GM21576 (cell line): ENCODE data around the gene TMEM9B.
A peak's percentile ranks its signal among the peaks of the same experiment; 100 is the strongest.
"Not testable (repeated sequence)": the region's sequence is repeated elsewhere in the genome, so short reads cannot be mapped to it uniquely, and the experiment has no call there.

Experiments used
- ATAC-seq: cut with Tn5 transposase; IDR thresholded peaks from one replicate; pipeline ENCODE4 v1.9.1; 2021; ENCODE audit warnings: mild to moderate bottlenecking, moderate library complexity; ENCODE audit not compliant: unreplicated experiment

The TMEM9B gene

GRCh38 chr11:8964324-8965320, at the start of gene TMEM9B:
Gene TMEM9B, minus strand, starts transcription at chr11:8964442. Its CDS starts 129 bp downstream, at chr11:8964313.
- ATAC-seq = peak; percentile 72

- ATAC-seq = no peak
These were observed 49.1 kb upstream of the TMEM9B start for GRCh38 chr11:9013373-9013772.

GRCh38 chr11:9009538-9009937, 45.3 kb upstream of the TMEM9B start:
- not testable (repeated sequence) for ATAC-seq

- ATAC-seq = no peak
These were observed 44.4 kb upstream of the TMEM9B start for GRCh38 chr11:9008661-9009060.

- ATAC-seq = no peak
These were observed 43.8 kb upstream of the TMEM9B start for GRCh38 chr11:9008011-9008550.

GRCh38 chr11:9005087-9005486, 40.8 kb upstream of the TMEM9B start:
- ATAC-seq = no peak

- no peak for ATAC-seq
These were observed 40.1 kb upstream of the TMEM9B start for GRCh38 chr11:9004183-9004926.

- ATAC-seq = no peak
These were observed 39.4 kb upstream of the TMEM9B start, which contains the start of gene NRIP3 for GRCh38 chr11:9003573-9004182. Gene NRIP3, minus strand, starts transcription at chr11:9004001. Its CDS starts 66 bp downstream, at chr11:9003935.

GRCh38 chr11:9002920-9003572, 38.8 kb upstream of the TMEM9B start:
- ATAC-seq = no peak

- no peak for ATAC-seq
These were observed 37.5 kb upstream of the TMEM9B start for GRCh38 chr11:9001736-9002135.

GRCh38 chr11:8998017-8998416, 33.8 kb upstream of the TMEM9B start:
- no peak for ATAC-seq

- no peak for ATAC-seq
These were observed 33.2 kb upstream of the TMEM9B start for GRCh38 chr11:8997451-8997850.

- ATAC-seq = no peak
These were observed 25.2 kb upstream of the TMEM9B start for GRCh38 chr11:8989453-8989852.

- ATAC-seq = no peak
These were observed 24.3 kb upstream of the TMEM9B start for GRCh38 chr11:8988329-8989234.

GRCh38 chr11:8987446-8987845, 23.2 kb upstream of the TMEM9B start:
- no peak for ATAC-seq

- ATAC-seq = not testable (repeated sequence)
These were observed 22.5 kb upstream of the TMEM9B start for GRCh38 chr11:8986772-8987171.

- ATAC-seq = no peak
These were observed 21.2 kb upstream of the TMEM9B start for GRCh38 chr11:8985462-8985861.

- ATAC-seq = no peak
These were observed 19.3 kb upstream of the TMEM9B start for GRCh38 chr11:8983552-8983951.

- ATAC-seq = no peak
These were observed 16.2 kb upstream of the TMEM9B start for GRCh38 chr11:8980485-8980884.
